ENCODE data around the gene CCDC192. TPM values are rescaled to one million over a fixed set of nuclear protein-coding genes. Genes with fewer than 3 reads are reported as not detected.

CCDC192 gene
- total RNA-seq, 1 experiment from 2014 or later, result not detected

DNA sequence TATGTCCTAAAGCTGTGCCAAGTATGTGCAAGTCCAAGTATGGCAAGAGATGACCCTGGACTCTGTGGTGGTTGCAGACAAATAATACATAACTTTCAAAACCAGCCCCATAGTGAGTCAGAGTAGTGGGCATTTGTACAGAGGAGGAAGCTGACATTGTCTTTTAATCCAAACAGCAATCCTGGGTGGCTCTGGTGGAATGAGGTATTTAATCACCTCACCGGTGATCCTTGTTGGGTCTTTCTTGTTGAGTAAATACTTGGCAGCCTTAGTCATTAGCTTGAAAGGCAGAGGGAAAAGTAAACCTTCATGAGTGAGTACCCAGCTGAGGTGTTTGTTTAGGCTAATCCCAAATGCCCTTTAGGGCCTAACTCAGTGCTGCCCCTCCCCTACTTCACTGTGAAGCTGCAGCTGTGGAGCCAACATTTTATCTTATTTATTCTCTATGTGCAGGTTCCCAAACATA lies 231.6 kb downstream of the CCDC192 start:
- intact Hi-C loops (cut with micrococcal nuclease; ENCODE audit: unreplicated experiment), result no loop called here
- no peaks in the 10 kb centered on the region for H3K36me3 ChIP-seq (ENCODE audit: insufficient read depth, low read length, poor library complexity, severe bottlenecking)
- TF ChIP-seq, protein P1, sequence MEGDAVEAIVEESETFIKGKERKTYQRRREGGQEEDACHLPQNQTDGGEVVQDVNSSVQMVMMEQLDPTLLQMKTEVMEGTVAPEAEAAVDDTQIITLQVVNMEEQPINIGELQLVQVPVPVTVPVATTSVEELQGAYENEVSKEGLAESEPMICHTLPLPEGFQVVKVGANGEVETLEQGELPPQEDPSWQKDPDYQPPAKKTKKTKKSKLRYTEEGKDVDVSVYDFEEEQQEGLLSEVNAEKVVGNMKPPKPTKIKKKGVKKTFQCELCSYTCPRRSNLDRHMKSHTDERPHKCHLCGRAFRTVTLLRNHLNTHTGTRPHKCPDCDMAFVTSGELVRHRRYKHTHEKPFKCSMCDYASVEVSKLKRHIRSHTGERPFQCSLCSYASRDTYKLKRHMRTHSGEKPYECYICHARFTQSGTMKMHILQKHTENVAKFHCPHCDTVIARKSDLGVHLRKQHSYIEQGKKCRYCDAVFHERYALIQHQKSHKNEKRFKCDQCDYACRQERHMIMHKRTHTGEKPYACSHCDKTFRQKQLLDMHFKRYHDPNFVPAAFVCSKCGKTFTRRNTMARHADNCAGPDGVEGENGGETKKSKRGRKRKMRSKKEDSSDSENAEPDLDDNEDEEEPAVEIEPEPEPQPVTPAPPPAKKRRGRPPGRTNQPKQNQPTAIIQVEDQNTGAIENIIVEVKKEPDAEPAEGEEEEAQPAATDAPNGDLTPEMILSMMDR (conservative IDR thresholded peaks at IDR 0.05; ENCODE audit: low read depth, low read length), result no peak
- no peak for TF ChIP-seq EZH2 (IDR thresholded peaks at IDR 0.05; ENCODE audit: borderline replicate concordance, low read depth, low read length, poor library complexity, severe bottlenecking)
- H3K4me1 ChIP-seq (ENCODE audit: insufficient read depth, low read length, poor library complexity, severe bottlenecking), result no peaks in the 10 kb centered on the region
- BruUV-seq (replicated peaks), result no TSS peak
- H3K4me3 ChIP-seq (ENCODE audit: low read depth, low read length, poor library complexity, severe bottlenecking), result no peak overlapping the region
- no peak for DNase-seq (ENCODE audit: low spot score)
- H3K9me3 ChIP-seq (ENCODE audit: low read depth, low read length, poor library complexity, severe bottlenecking), result no peaks in the 10 kb centered on the region
- ChIA-PET CTCF (no interaction called here), POLR2A (ENCODE audit: low non-redundant PET) (interaction anchor here (0.6 kb wide), 1 partner anchor 56 kb away, joined by 3 read pairs; no protein-coding TSS in a partner anchor)
- H3K27ac ChIP-seq (ENCODE audit: low read depth, low read length, poor library complexity, severe bottlenecking), result no peak overlapping the region
- H3K27me3 ChIP-seq (replicated peaks; ENCODE audit: insufficient read depth, low read depth, low read length, poor library complexity), result no peaks in the 10 kb centered on the region

GRCh38 chr5:127935398-127935797 lies 232.2 kb downstream of the CCDC192 start:
- POLR2A ChIA-PET (ENCODE audit: low non-redundant PET), result interaction anchor here (0.6 kb wide), 1 partner anchor 55 kb away, joined by 3 read pairs; no protein-coding TSS in a partner anchor
- TF ChIP-seq, protein P1 (conservative IDR thresholded peaks at IDR 0.05; ENCODE audit: low read depth, low read length), result no peak
- no peak for TF ChIP-seq EZH2 (IDR thresholded peaks at IDR 0.05; ENCODE audit: borderline replicate concordance, low read depth, low read length, poor library complexity, severe bottlenecking)
- Histone ChIP-seq H3K9me3 (ENCODE audit: low read depth, low read length, poor library complexity, severe bottlenecking) (no peaks in the 10 kb centered on the region), H3K36me3 (ENCODE audit: insufficient read depth, low read length, poor library complexity, severe bottlenecking) (no peaks in the 10 kb centered on the region), H3K27ac (ENCODE audit: low read depth, low read length, poor library complexity, severe bottlenecking) (no peak overlapping the region), H3K27me3 (replicated peaks; ENCODE audit: insufficient read depth, low read depth, low read length, poor library complexity) (no peaks in the 10 kb centered on the region), H3K4me3 (ENCODE audit: low read depth, low read length, poor library complexity, severe bottlenecking) (no peak overlapping the region), H3K4me1 (ENCODE audit: insufficient read depth, low read length, poor library complexity, severe bottlenecking) (no peaks in the 10 kb centered on the region)
- intact Hi-C loops (cut with micrococcal nuclease; ENCODE audit: unreplicated experiment), result no loop called here
- CTCF ChIA-PET, result no interaction called here
- no TSS peak for BruUV-seq (replicated peaks)
- no peak for DNase-seq (ENCODE audit: low spot score)

DNA sequence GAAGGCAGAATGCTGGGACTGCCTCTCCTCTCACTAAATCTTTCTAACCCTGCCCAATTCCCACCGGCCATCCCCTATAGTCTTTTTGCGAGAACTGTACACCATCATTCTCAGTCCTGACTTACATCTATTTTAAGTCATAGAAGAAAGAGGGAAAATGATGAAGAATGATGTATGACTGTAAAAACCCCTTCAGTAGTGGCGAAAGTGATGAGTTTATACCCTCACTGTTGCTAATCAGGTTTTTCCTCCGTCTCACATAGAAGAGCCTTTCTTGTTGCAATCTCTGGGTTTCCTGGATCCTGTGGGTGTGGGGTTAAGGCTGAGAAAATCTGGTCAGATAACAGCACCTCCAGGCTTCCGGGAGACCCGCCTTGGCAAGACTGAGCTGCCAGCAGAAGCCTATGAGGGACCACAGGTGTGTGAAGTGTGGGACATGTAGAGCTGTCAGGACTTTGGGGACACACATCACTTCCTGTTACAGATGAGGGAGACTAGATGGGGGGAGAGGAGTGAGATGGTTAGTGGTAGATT lies 233.3 kb downstream of the CCDC192 start:
- no peak overlapping the region for H3K27ac ChIP-seq (ENCODE audit: low read depth, low read length, poor library complexity, severe bottlenecking)
- no peaks in the 10 kb centered on the region for H3K36me3 ChIP-seq (ENCODE audit: insufficient read depth, low read length, poor library complexity, severe bottlenecking)
- ChIA-PET POLR2A (ENCODE audit: low non-redundant PET) (no interaction called here), CTCF (no interaction called here)
- BruUV-seq (replicated peaks), result no TSS peak
- H3K9me3 ChIP-seq (ENCODE audit: low read depth, low read length, poor library complexity, severe bottlenecking), result no peaks in the 10 kb centered on the region
- intact Hi-C loops (cut with micrococcal nuclease; ENCODE audit: unreplicated experiment), result no loop called here
- no peaks in the 10 kb centered on the region for H3K27me3 ChIP-seq (replicated peaks; ENCODE audit: insufficient read depth, low read depth, low read length, poor library complexity)
- H3K4me1 ChIP-seq (ENCODE audit: insufficient read depth, low read length, poor library complexity, severe bottlenecking), result peaks cover 6% of the 10 kb centered on the region
- no peak overlapping the region for H3K4me3 ChIP-seq (ENCODE audit: low read depth, low read length, poor library complexity, severe bottlenecking)
- TF ChIP-seq, protein P1 (conservative IDR thresholded peaks at IDR 0.05; ENCODE audit: low read depth, low read length), result no peak
- TF ChIP-seq EZH2 (IDR thresholded peaks at IDR 0.05; ENCODE audit: borderline replicate concordance, low read depth, low read length, poor library complexity, severe bottlenecking), result no peak
- no peak for DNase-seq (ENCODE audit: low spot score)
